GM18909 (cell line): ENCODE data around the gene FCAMR.
"Not testable (repeated sequence)": the region's sequence is repeated elsewhere in the genome, so short reads cannot be mapped to it uniquely, and the experiment has no call there.

Experiments
- ATAC-seq: cut with Tn5 transposase; IDR thresholded peaks from one replicate; pipeline ENCODE4 v1.9.1; 2021; ENCODE audit warnings: mild to moderate bottlenecking; ENCODE audit not compliant: unreplicated experiment, poor library complexity

FCAMR gene

GRCh38 chr1:206939841-206940587 is 30.2 kb downstream of the FCAMR start:
- no peak for ATAC-seq

GRCh38 chr1:206939131-206939530 is 31.1 kb downstream of the FCAMR start:
- ATAC-seq: no peak

- ATAC-seq: no peak
Observed at GRCh38 chr1:206937425-206937824, 32.8 kb downstream of the FCAMR start.

- ATAC-seq: no peak
Observed at GRCh38 chr1:206935491-206936067, 34.7 kb downstream of the FCAMR start.

GRCh38 chr1:206933333-206933945 is 36.8 kb downstream of the FCAMR start:
- ATAC-seq: peak; percentile 26

- ATAC-seq: no peak
Observed at GRCh38 chr1:206932177-206932576, 38.1 kb downstream of the FCAMR start.

GRCh38 chr1:206931709-206932108 is 38.6 kb downstream of the FCAMR start:
- no peak for ATAC-seq

GRCh38 chr1:206930210-206930798 is 40.0 kb downstream of the FCAMR start:
- peak; percentile 79 for ATAC-seq

- no peak for ATAC-seq
Observed at GRCh38 chr1:206929524-206929923, 40.7 kb downstream of the FCAMR start.

- ATAC-seq: no peak
Observed at GRCh38 chr1:206926286-206926685, 44.0 kb downstream of the FCAMR start.

- peak; percentile 49 for ATAC-seq
Observed at GRCh38 chr1:206925106-206925736, 45.0 kb downstream of the FCAMR start.

GRCh38 chr1:206924592-206925105 is 45.6 kb downstream of the FCAMR start:
- peak; percentile 27 for ATAC-seq

GRCh38 chr1:206923961-206924557 is 46.2 kb downstream of the FCAMR start:
- ATAC-seq: not testable (repeated sequence)

GRCh38 chr1:206923009-206923960 is 47.0 kb downstream of the FCAMR start:
- peak; percentile 54 for ATAC-seq

GRCh38 chr1:206922524-206922923 is 47.7 kb downstream of the FCAMR start:
- ATAC-seq: no peak

GRCh38 chr1:206921772-206922265 is 48.4 kb downstream of the FCAMR start, which contains the start of gene FCMR:
Gene FCMR, minus strand, starts transcription at chr1:206921941. Its CDS starts 87 bp downstream, at chr1:206921854.
- peak; percentile 23 for ATAC-seq

GRCh38 chr1:206918076-206918475 is 52.2 kb downstream of the FCAMR start:
- ATAC-seq: no peak

GRCh38 chr1:206916000-206916709 is 54.1 kb downstream of the FCAMR start:
- no peak for ATAC-seq
